Heart left ventricle (tissue), 16 donors: ENCODE data around the gene IL2RA. TPM values are rescaled to one million over a fixed set of nuclear protein-coding genes. Genes with fewer than 3 reads are reported as not detected.

ENCODE experiments used
- ATAC-seq, 4 donors: fragments of 200-7000 bp; cut with Tn5 transposase; one replicate each; pipeline ENCODE4 v1.9.1; 2020 to 2022; ENCODE audit warnings: moderate library complexity in 4 of 4, mild to moderate bottlenecking in 3 of 4, moderate number of reproducible peaks in 1 of 4
- DNase-seq, 5 donors: peaks; one replicate each; pipeline ENCODE4 v3.0.0-alpha.2; 2020
- H3K27ac ChIP-seq, 12 donors: fragments of 200-600 bp; sonication (generic) in 4 of 12; one replicate each; pipeline versions ENCODE4 v1.5.0 to v1.8.0; 2016 to 2022; ENCODE audit warnings: mild to moderate bottlenecking in 2 of 12
- H3K27me3 ChIP-seq, 9 donors: fragments of 200-600 bp; sonication (generic) in 2 of 9; one replicate each; pipeline versions ENCODE4 v1.5.1 to v1.8.0; 2016 to 2022; ENCODE audit warnings: mild to moderate bottlenecking in 3 of 9
- H3K36me3 ChIP-seq, 9 donors: fragments of 200-600 bp; sonication (generic) in 2 of 9; one replicate each; pipeline versions ENCODE4 v1.5.0 to v1.8.0; 2018 to 2022; ENCODE audit warnings: mild to moderate bottlenecking in 2 of 9
- H3K4me1 ChIP-seq, 12 donors: fragments of 200-600 bp; sonication (generic) in 4 of 12; one replicate each; pipeline versions ENCODE4 v1.5.0 to v1.8.0; 2016 to 2022; ENCODE audit warnings: mild to moderate bottlenecking in 3 of 12
- H3K4me3 ChIP-seq, 12 donors: fragments of 200-600 bp; sonication (generic) in 4 of 12; one replicate each; pipeline versions ENCODE4 v1.5.0 to v1.8.0; 2017 to 2022; ENCODE audit warnings: mild to moderate bottlenecking in 9 of 12, moderate library complexity in 4 of 12
- H3K9me3 ChIP-seq, 12 donors: fragments of 200-600 bp; sonication (generic) in 4 of 12; one replicate each; pipeline versions ENCODE4 v1.5.0 to v1.8.0; 2016 to 2022; ENCODE audit warnings: mild to moderate bottlenecking in 1 of 12
- POLR2A ChIP-seq, 2 donors: fragments of 450-650 bp; IDR thresholded peaks; one replicate each; pipeline ENCODE4 v1.6.1; 2017; ENCODE audit warnings: antibody characterized with exemption in 2 of 2, mild to moderate bottlenecking in 2 of 2, moderate library complexity in 2 of 2
- WGBS, 4 donors: extraction: QIAGEN DNeasy Blood & Tissue Kit in 2 of 4; methylation state at CpG; one replicate each; pipeline versions ENCODE4 v1.1.5 to v1.1.7; 2013 to 2018; 5-methylcytosine and 5-hydroxymethylcytosine counted together
- intact Hi-C, 10 donors: fragments of 100-400 bp; cut with DNase I; formaldehyde crosslinking; loops; one replicate each; pipeline versions ENCODE4 v1.11.1 to v1.14.2; 2022
- polyA plus RNA-seq, 2 donors: library from polyadenylated mRNA; stranded (reverse); fragments of 200-250 nt; gene quantifications; one replicate each; pipeline ENCODE4 v1.2.3, GENCODE V29; 2013
- total RNA-seq, 9 donors: library from RNA; depleted of rRNA in 2 of 9; stranded (reverse); fragments of >200 nt in 2 of 9; fragmentation: NEBNext Ultra II Directional in 3 of 9; extraction: Animal tissue kit (Norgen Biotek cat#: 25700) in 3 of 9; gene quantifications; one replicate each; pipeline versions ENCODE4 v1.1.0 to v1.2.4, GENCODE V29; 2016 to 2023
- TF ChIP-seq, protein P1 (sequence below), 12 donors: fragments of 200-600 bp; sonication (generic) in 4 of 12; IDR thresholded peaks; one replicate each; pipeline versions ENCODE4 v1.5.0 to v1.8.0; 2018 to 2022; ENCODE audit warnings: antibody characterized with exemption in 12 of 12, mild to moderate bottlenecking in 5 of 12
- donor health status: ischemic (EF 13 %, LVEDD 7.1; RV severe dilation, severe dysfunction).
- donor health status: healthy with polysubstance abuse.
- donor health status: DM: no; HTN: yes; CAD: no.
- donor health status: DM: no; HTN: no; CAD: no.
- donor health status: ischemic (EF 25% LVEDD 6.9; RV normal size, moderate dysfunction).
- donor health status: ischemic (EF 25% LVEDD 5.7; RV mildly dilated, moderate dysfunction).
- donor health status: healthy.
- donor health status: DM: yes; HTN: yes; CAD: no.
- donor health status: ischemic (EF 35%, LVEDD 5.7; RV mildly dilated, moderate dysfunction).
- donor health status: nonischemic (EF 11% LVEDD 7.7; RV severe dilation, severe dysfunction).
- donor health status: DM: yes; HTN: yes; CAD: no.
- donor health status: PGD.
- donor health status: ischemic (EF 29% LVEDD 5.4; RV normal size, mild dysfunction).
- donor health status: nonischemic (EF 23%, LVEDD 6.1; RV moderate dilation, normal function).

IL2RA gene
- total and polyA plus RNA-seq, 11 donors: 0.11 to 11.1 (median 0.90) TPM; not detected in 1

DNA sequence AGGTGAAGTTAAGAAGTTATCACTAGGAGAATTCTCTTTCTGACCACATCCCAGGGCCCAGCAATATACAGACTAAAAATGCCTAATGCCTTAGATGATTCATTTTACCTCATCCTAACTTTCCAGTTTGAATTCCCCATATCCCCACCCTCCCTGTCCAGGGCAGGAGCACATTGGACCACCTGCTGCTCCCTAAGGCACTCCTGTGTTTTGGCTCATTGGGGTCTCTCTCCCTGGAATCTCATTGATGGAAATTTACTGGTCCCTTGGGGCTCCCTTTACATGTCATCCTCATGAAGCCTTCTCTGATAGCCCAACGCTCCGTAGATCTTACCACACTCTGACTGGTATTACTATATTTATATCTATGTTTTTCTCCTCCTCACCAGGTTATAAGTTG lies 2.7 kb downstream of the IL2RA start:
- intact Hi-C loops: no loop called here
- Histone ChIP-seq H3K9me3 (no peaks in the 10 kb centered on the region), H3K27ac (no peak overlapping the region), H3K4me1 (peaks cover 0 to 52% (median 9%) of the 10 kb centered on the region in 12 donors), H3K36me3 (no peaks in the 10 kb centered on the region), H3K27me3 (no peaks in the 10 kb centered on the region), H3K4me3 (peak overlapping the region in 1 of 12 donors; percentile 58)
- TF ChIP-seq, protein P1, sequence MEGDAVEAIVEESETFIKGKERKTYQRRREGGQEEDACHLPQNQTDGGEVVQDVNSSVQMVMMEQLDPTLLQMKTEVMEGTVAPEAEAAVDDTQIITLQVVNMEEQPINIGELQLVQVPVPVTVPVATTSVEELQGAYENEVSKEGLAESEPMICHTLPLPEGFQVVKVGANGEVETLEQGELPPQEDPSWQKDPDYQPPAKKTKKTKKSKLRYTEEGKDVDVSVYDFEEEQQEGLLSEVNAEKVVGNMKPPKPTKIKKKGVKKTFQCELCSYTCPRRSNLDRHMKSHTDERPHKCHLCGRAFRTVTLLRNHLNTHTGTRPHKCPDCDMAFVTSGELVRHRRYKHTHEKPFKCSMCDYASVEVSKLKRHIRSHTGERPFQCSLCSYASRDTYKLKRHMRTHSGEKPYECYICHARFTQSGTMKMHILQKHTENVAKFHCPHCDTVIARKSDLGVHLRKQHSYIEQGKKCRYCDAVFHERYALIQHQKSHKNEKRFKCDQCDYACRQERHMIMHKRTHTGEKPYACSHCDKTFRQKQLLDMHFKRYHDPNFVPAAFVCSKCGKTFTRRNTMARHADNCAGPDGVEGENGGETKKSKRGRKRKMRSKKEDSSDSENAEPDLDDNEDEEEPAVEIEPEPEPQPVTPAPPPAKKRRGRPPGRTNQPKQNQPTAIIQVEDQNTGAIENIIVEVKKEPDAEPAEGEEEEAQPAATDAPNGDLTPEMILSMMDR (IDR thresholded peaks at IDR 0.05): no peak
- TF ChIP-seq POLR2A (IDR thresholded peaks at IDR 0.05): no peak
- ATAC-seq: no peak
- WGBS, 4 donors: 85 to 95% (median 87%) methylated on average over 2 of the region's 2 CpGs
- DNase-seq: no peak

DNA sequence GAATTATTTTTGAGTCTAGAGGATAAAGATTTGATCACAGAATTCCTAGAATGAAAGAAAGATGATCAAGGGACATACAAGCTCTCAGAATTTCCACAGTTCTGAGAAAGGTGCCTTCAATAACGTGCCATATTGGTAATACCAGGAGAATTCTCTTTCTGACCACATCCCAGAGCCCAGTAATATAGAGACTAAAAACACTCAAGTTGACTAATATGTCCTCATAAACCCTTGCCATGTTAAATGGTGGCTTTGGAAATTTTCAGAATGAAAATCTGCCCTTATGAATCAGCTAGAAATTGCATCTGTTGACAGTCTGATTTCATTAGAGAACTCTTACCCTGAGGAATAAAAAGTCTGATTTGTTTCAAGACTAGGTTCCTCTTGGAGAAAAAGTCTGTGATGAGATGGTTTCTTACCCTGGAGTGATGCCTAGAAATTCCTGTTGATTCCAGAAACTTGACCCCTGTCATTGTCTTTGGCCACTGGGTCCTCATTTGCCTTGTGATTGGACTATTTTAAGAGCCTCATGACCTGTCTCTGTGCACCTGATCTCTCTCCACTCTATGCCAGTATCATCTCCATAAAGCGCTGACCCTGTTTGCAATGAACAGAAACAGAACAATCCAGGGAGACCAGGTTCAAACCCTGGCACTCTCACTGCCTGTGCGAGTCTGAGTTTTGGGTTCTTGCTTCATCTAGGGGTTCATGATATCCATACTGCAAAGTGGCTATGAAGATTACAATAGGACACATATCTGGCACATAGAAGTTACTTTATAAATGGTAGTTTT lies 3.3 kb downstream of the IL2RA start:
- 89 to 94% (median 93%) methylated on average over 3 of the region's 3 CpGs for WGBS, 4 donors
- ATAC-seq (no peak), DNase-seq (peak in 1 of 5 donors; percentile 2)
- Histone ChIP-seq H3K36me3 (no peaks in the 10 kb centered on the region), H3K27ac (no peak overlapping the region), H3K4me1 (peaks cover 0 to 58% (median 10%) of the 10 kb centered on the region in 12 donors), H3K4me3 (no peak overlapping the region), H3K9me3 (no peaks in the 10 kb centered on the region), H3K27me3 (no peaks in the 10 kb centered on the region)
- TF ChIP-seq, protein P1 (IDR thresholded peaks at IDR 0.05): no peak
- no peak for TF ChIP-seq POLR2A (IDR thresholded peaks at IDR 0.05)
- intact Hi-C loops: no loop called here

DNA sequence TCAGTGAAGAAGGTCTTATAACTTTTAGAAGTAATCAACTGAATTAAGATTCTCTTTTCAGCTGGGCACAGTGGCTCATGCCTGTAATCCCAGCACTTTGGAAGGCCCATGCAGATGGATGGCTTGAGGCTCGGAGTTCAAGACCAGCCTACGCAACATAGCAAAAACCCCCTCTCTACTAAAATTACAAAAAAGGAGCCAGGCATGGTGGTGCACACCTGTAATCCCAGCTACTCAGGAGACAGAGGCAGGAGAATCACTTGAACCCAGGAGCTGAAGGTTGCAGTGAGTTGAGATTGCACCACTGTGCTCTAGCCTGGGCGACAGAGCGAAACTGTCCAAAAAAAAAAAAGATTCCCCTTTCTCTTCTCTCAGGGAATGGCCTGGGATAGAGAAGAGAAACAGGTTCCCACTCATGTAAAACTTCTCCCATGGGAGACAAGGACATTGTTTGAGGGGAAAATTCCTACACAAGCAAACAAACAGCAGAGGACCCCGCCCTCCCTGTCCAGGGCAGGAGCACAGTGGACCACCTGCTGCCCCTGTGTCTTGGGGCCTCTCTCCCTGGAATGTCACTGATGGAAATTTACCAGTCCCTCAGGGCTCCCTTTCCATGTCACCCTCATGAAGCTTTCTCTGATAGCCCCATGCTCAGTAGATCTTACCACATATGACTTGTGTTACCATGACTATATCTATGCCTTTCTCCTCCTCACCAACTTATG lies 5.6 kb downstream of the IL2RA start:
- Histone ChIP-seq H3K4me3 (no peak overlapping the region), H3K27ac (peak overlapping the region in 6 of 12 donors; percentile 9 to 49 (median 29)), H3K36me3 (no peaks in the 10 kb centered on the region), H3K4me1 (peaks cover 0 to 69% (median 25%) of the 10 kb centered on the region in 12 donors), H3K9me3 (no peaks in the 10 kb centered on the region), H3K27me3 (no peaks in the 10 kb centered on the region)
- DNase-seq: no peak
- ATAC-seq: no peak
- 88 to 96% (median 90%) methylated on average over 5 of the region's 5 CpGs for WGBS, 4 donors
- intact Hi-C loops: no loop called here
- TF ChIP-seq, protein P1 (IDR thresholded peaks at IDR 0.05): no peak
- TF ChIP-seq POLR2A (IDR thresholded peaks at IDR 0.05): no peak

DNA sequence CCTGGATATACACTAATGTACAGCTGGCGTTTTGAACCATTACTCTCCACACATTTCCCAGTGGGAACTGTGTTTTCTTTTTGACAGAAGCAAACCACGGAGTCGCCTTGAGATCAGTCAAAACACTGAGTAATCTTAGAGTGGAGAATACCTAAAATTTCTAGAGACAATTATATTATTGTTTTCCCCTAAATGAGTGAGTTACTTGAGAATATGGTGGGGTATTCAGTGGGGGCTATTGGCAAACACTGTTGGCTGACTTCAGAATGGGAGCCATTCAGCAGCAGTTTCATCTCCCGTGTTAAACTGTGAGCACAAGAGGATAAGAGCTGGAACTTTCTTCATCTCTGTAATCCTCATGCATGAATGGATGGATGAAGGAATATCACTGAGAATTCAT lies 6.2 kb downstream of the IL2RA start:
- intact Hi-C loops: no loop called here
- 79 to 91% (median 82%) methylated on average over 4 of the region's 4 CpGs for WGBS, 4 donors
- no peaks in the 10 kb centered on the region for H3K27me3 ChIP-seq
- DNase-seq: no peak
- no peaks in the 10 kb centered on the region for H3K9me3 ChIP-seq
- no peak overlapping the region for H3K27ac ChIP-seq
- ATAC-seq: no peak
- TF ChIP-seq, protein P1 (IDR thresholded peaks at IDR 0.05): no peak
- TF ChIP-seq POLR2A (IDR thresholded peaks at IDR 0.05): no peak
- H3K4me1 ChIP-seq: peaks cover 0 to 74% (median 28%) of the 10 kb centered on the region in 12 donors
- no peak overlapping the region for H3K4me3 ChIP-seq
- no peaks in the 10 kb centered on the region for H3K36me3 ChIP-seq
